DMS53 treated with DMSO at 0.1 percent for 48 hours (cell line): ENCODE measurements around the gene NIT1.
A peak's percentile ranks its signal among the peaks of the same experiment; 100 is the strongest.

Experiments
- DNase-seq: peaks from one replicate; lab custom pipeline; 2025; ENCODE audit not compliant: unreplicated experiment; lab: John Stamatoyannopoulos, UW

Gene NIT1

GRCh38 chr1:161117759-161118581 is at the start of gene NIT1, which contains the start of gene PFDN2:
Gene NIT1 (plus strand): TSS chr1:161118105. CDS start chr1:161118177, 72 bp downstream.
Gene PFDN2 (minus strand): TSS chr1:161118037. CDS start chr1:161118026, 11 bp downstream.
- peak; percentile 46 for DNase-seq

- no peak for DNase-seq
Measured at GRCh38 chr1:161068306-161069234, 49.3 kb upstream of the NIT1 start.

GRCh38 chr1:161069241-161069640 is 48.7 kb upstream of the NIT1 start:
- no peak for DNase-seq

GRCh38 chr1:161069731-161070270 is 48.1 kb upstream of the NIT1 start, which contains the start of gene ARHGAP30:
Gene ARHGAP30 (minus strand): TSS chr1:161069891. CDS start chr1:161069624, 267 bp downstream.
- DNase-seq = no peak

GRCh38 chr1:161070761-161071160 is 47.1 kb upstream of the NIT1 start:
- no peak for DNase-seq

- DNase-seq = peak; percentile 41
Measured at GRCh38 chr1:161071886-161072371, 46.0 kb upstream of the NIT1 start.

- DNase-seq = no peak
Measured at GRCh38 chr1:161072751-161073449, 45.0 kb upstream of the NIT1 start.

GRCh38 chr1:161073474-161074121 is 44.3 kb upstream of the NIT1 start:
- DNase-seq = no peak

- DNase-seq = no peak
Measured at GRCh38 chr1:161074676-161075368, 43.1 kb upstream of the NIT1 start.

GRCh38 chr1:161076410-161076809 is 41.5 kb upstream of the NIT1 start:
- DNase-seq = no peak

GRCh38 chr1:161077426-161077825 is 40.5 kb upstream of the NIT1 start:
- no peak for DNase-seq

GRCh38 chr1:161079436-161080110 is 38.3 kb upstream of the NIT1 start:
- DNase-seq = no peak

- no peak for DNase-seq
Measured at GRCh38 chr1:161080441-161081405, 37.2 kb upstream of the NIT1 start.

- no peak for DNase-seq
Measured at GRCh38 chr1:161081519-161081918, 36.4 kb upstream of the NIT1 start.

GRCh38 chr1:161082483-161082882 is 35.4 kb upstream of the NIT1 start:
- DNase-seq = no peak

- peak; percentile 68 for DNase-seq
Measured at GRCh38 chr1:161082996-161083747, 34.7 kb upstream of the NIT1 start.
